Measurements from ENCODE around the gene SYT7. TPM values are rescaled to one million over a fixed set of nuclear protein-coding genes. Genes with fewer than 3 reads are reported as not detected.

The SYT7 gene
- total and polyA plus RNA-seq, 2 of the 8 experiments (the other 6 are each of a cell fraction or from before 2014, with no cell fraction given) = 9.6 to 10.5 TPM

GRCh38 chr11:61482513-61482912 lies 98.4 kb downstream of the SYT7 start (continued):
- TF ChIP-seq POLR2A (IDR thresholded peaks at IDR 0.05; ENCODE audit: control extremely low read depth in 1 of 2, low read depth in 2 of 2, low read length in 2 of 2) = no peak
- TF ChIP-seq HDAC2 (IDR thresholded peaks at IDR 0.05; ENCODE audit: borderline replicate concordance in 1 of 2, low read depth in 2 of 2, low read length in 2 of 2) = no peak
- TF ChIP-seq CTCF (IDR thresholded peaks at IDR 0.05; ENCODE audit: control extremely low read depth in 1 of 3, insufficient read depth in 1 of 3, low read depth in 1 of 3, low read length in 3 of 3) = peak in 2 of 3 experiments; percentile 87 to 97; a peak in 3 of 4 replicates
- no peak for TF ChIP-seq YY1 (IDR thresholded peaks at IDR 0.05; ENCODE audit: low read depth, low read length)
- no peak for TF ChIP-seq ZNF274 (IDR thresholded peaks at IDR 0.05; ENCODE audit: borderline replicate concordance, extremely low read depth, low read length)
- TF ChIP-seq JUN (IDR thresholded peaks at IDR 0.05; ENCODE audit: low read depth, low read length) = no peak
- TF ChIP-seq NANOG (IDR thresholded peaks at IDR 0.05; ENCODE audit: insufficient read depth, low read depth, low read length, poor library complexity, severe bottlenecking) = no peak
- no peak for TF ChIP-seq BRCA1 (IDR thresholded peaks at IDR 0.05; ENCODE audit: low read depth, low read length)
- no peak for TF ChIP-seq SP4 (IDR thresholded peaks at IDR 0.05; ENCODE audit: low read length)
- TF ChIP-seq RFX5 (IDR thresholded peaks at IDR 0.05; ENCODE audit: borderline replicate concordance, low read depth, low read length) = no peak
- TF ChIP-seq E2F6 (IDR thresholded peaks at IDR 0.05) = peak; percentile 83
- no peak for TF ChIP-seq JUND (IDR thresholded peaks at IDR 0.05; ENCODE audit: low read length)
- TF ChIP-seq EP300 (IDR thresholded peaks at IDR 0.05; ENCODE audit: borderline replicate concordance in 1 of 2, low read depth in 2 of 2, low read length in 2 of 2) = no peak
- no peak for TF ChIP-seq GTF2F1 (IDR thresholded peaks at IDR 0.05; ENCODE audit: borderline replicate concordance, low read depth, low read length)
- no peak for TF ChIP-seq SIN3A (conservative IDR thresholded peaks at IDR 0.05 in 1 of 2, IDR thresholded peaks at IDR 0.05 in 1 of 2; ENCODE audit: low read depth in 1 of 2, low read length in 2 of 2)
- TF ChIP-seq CREB1 (IDR thresholded peaks at IDR 0.05) = peak; percentile 20; the same call in 1 of the 2 replicates
- TF ChIP-seq GABPA (IDR thresholded peaks at IDR 0.05; ENCODE audit: borderline replicate concordance, insufficient read depth, low read length) = no peak
- TF ChIP-seq MAFK (IDR thresholded peaks at IDR 0.05; ENCODE audit: low read depth, low read length) = no peak
- no peak for TF ChIP-seq FOSL1 (IDR thresholded peaks at IDR 0.05; ENCODE audit: insufficient read depth, low read depth, low read length)
- TF ChIP-seq NRF1 (IDR thresholded peaks at IDR 0.05; ENCODE audit: low read depth, low read length) = peak; percentile 48

Data from H1 (cell line).